ENCODE data around the gene SULT2B1. TPM values are rescaled to one million over a fixed set of nuclear protein-coding genes. Genes with fewer than 3 reads are reported as not detected.
A peak's percentile ranks its signal among the peaks of the same experiment; 100 is the strongest.

SULT2B1 gene
- total RNA-seq, 1 donor from 2014 or later, result not detected

- ATAC-seq, result no peak
- intact Hi-C loops (cut with DNase I), result loop anchor here (10.0 kb wide), 1 partner anchor 96 kb away; no protein-coding TSS in a partner anchor
- DNase-seq (ENCODE audit: low spot score), result no peak
Measured at GRCh38 chr19:48591021-48591420, 39.0 kb downstream of the SULT2B1 start.

GRCh38 chr19:48595171-48595570 is 43.2 kb downstream of the SULT2B1 start:
- DNase-seq (ENCODE audit: low spot score) (no peak), ATAC-seq (no peak)
- intact Hi-C loops (cut with DNase I), result loop anchor here (10.0 kb wide), 1 partner anchor 100 kb away; no protein-coding TSS in a partner anchor

- intact Hi-C loops (cut with DNase I), result loop anchor here (10.0 kb wide), 1 partner anchor 101 kb away; no protein-coding TSS in a partner anchor
- ATAC-seq (no peak), DNase-seq (ENCODE audit: low spot score) (no peak)
Measured at GRCh38 chr19:48595833-48596232, 43.9 kb downstream of the SULT2B1 start.

- DNase-seq (ENCODE audit: low spot score) (no peak), ATAC-seq (no peak)
- intact Hi-C loops (cut with DNase I), result loop anchor here (10.0 kb wide), 1 partner anchor 101 kb away; no protein-coding TSS in a partner anchor
Measured at GRCh38 chr19:48596237-48596636, 44.3 kb downstream of the SULT2B1 start.

- no peak for ATAC-seq
- DNase-seq (ENCODE audit: low spot score), result no peak
- intact Hi-C loops (cut with DNase I), result loop anchor here (10.0 kb wide), 1 partner anchor 102 kb away; no protein-coding TSS in a partner anchor
Measured at GRCh38 chr19:48596679-48597465, 44.9 kb downstream of the SULT2B1 start.

GRCh38 chr19:48598996-48599700 is 47.2 kb downstream of the SULT2B1 start:
- intact Hi-C loops (cut with DNase I), result loop anchor here (10.0 kb wide), 1 partner anchor 104 kb away; no protein-coding TSS in a partner anchor
- DNase-seq (ENCODE audit: low spot score) (no peak), ATAC-seq (no peak)

GRCh38 chr19:48600679-48601417 is 48.9 kb downstream of the SULT2B1 start:
- DNase-seq (ENCODE audit: low spot score), result no peak
- intact Hi-C loops (cut with DNase I), result loop anchor here (10.0 kb wide), 1 partner anchor 126 kb away; no protein-coding TSS in a partner anchor
- ATAC-seq, result no peak

- DNase-seq (ENCODE audit: low spot score) (no peak), ATAC-seq (no peak)
- intact Hi-C loops (cut with DNase I), result loop anchor here (10.0 kb wide), 1 partner anchor 128 kb away; no protein-coding TSS in a partner anchor
Measured at GRCh38 chr19:48603001-48603400, 51.0 kb downstream of the SULT2B1 start.

- ATAC-seq (no peak), DNase-seq (ENCODE audit: low spot score) (no peak)
- intact Hi-C loops (cut with DNase I), result loop anchor here (10.0 kb wide), 1 partner anchor 129 kb away; no protein-coding TSS in a partner anchor
Measured at GRCh38 chr19:48603449-48603848, 51.5 kb downstream of the SULT2B1 start.

GRCh38 chr19:48603850-48604249 is 51.9 kb downstream of the SULT2B1 start:
- no peak for ATAC-seq
- intact Hi-C loops (cut with DNase I), result loop anchor here (10.0 kb wide), 1 partner anchor 129 kb away; no protein-coding TSS in a partner anchor

GRCh38 chr19:48606463-48607358 is 54.7 kb downstream of the SULT2B1 start, which contains the start of gene SPACA4:
SPACA4 (plus strand) TSS chr19:48606742; CDS start chr19:48606979, 237 bp downstream.
- intact Hi-C loops (cut with DNase I), result loop anchor here (10.0 kb wide), 1 partner anchor 132 kb away; no protein-coding TSS in a partner anchor
- no peak for DNase-seq (ENCODE audit: low spot score)
- ATAC-seq, result no peak

More at GRCh38 chr19:48603850-48604249, 51.9 kb downstream of the SULT2B1 start:
- no peak for DNase-seq (ENCODE audit: low spot score)

GRCh38 chr19:48607359-48607755 is 55.4 kb downstream of the SULT2B1 start:
- intact Hi-C loops (cut with DNase I), result loop anchor here (10.0 kb wide), 1 partner anchor 133 kb away; no protein-coding TSS in a partner anchor
- ATAC-seq (no peak), DNase-seq (ENCODE audit: low spot score) (no peak)

GRCh38 chr19:48608798-48609263 is 56.9 kb downstream of the SULT2B1 start:
- intact Hi-C loops (cut with DNase I), result loop anchor here (10.0 kb wide), 1 partner anchor 134 kb away; no protein-coding TSS in a partner anchor
- no peak for DNase-seq (ENCODE audit: low spot score)
- peak; percentile 30 for ATAC-seq

- intact Hi-C loops (cut with DNase I), result loop anchor here (10.0 kb wide), 1 partner anchor 135 kb away; no protein-coding TSS in a partner anchor
- ATAC-seq, result no peak
- DNase-seq (ENCODE audit: low spot score), result no peak
Measured at GRCh38 chr19:48609571-48610108, 57.7 kb downstream of the SULT2B1 start.

GRCh38 chr19:48611872-48612271 is 59.9 kb downstream of the SULT2B1 start:
- intact Hi-C loops (cut with DNase I), result no loop called here
- no peak for ATAC-seq
- DNase-seq (ENCODE audit: low spot score), result no peak

GRCh38 chr19:48613024-48613851 is 61.3 kb downstream of the SULT2B1 start:
- ATAC-seq, result no peak
- no peak for DNase-seq (ENCODE audit: low spot score)
- intact Hi-C loops (cut with DNase I), result no loop called here

Measured in sciatic nerve (tissue), 2 donors.